SK-N-DZ (cell line): Measurements from ENCODE around the gene RFLNA.
"Not testable (repeated sequence)": the region's sequence is repeated elsewhere in the genome, so short reads cannot be mapped to it uniquely, and the experiment has no call there.

Experiments used
- DNase-seq: peaks from one replicate; pipeline ENCODE4 v3.0.0-alpha.2; 2015; ENCODE audit warnings: low spot score

Gene RFLNA

GRCh38 chr12:124319368-124320050 lies 24.6 kb downstream of the RFLNA start:
- no peak for DNase-seq

- no peak for DNase-seq
Observed at GRCh38 chr12:124321040-124321481, 26.2 kb downstream of the RFLNA start.

GRCh38 chr12:124321556-124322270 lies 26.8 kb downstream of the RFLNA start:
- DNase-seq, result no peak

GRCh38 chr12:124322271-124322998 lies 27.5 kb downstream of the RFLNA start:
- no peak for DNase-seq

DNA sequence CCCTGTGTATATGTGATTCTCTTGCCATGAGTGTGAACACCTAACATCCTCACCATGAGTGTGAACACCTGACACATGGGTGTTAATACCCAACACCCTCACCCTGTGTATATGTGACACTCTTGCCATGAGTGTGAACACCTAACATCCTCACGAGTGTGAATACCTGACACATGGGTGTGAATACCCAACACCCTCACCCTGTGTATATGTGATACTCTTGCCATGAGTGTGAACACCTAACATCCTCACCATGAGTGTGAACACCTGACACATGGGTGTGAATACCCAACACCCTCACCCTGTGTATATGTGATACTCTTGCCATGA lies 28.1 kb downstream of the RFLNA start:
- DNase-seq, result not testable (repeated sequence)

DNA sequence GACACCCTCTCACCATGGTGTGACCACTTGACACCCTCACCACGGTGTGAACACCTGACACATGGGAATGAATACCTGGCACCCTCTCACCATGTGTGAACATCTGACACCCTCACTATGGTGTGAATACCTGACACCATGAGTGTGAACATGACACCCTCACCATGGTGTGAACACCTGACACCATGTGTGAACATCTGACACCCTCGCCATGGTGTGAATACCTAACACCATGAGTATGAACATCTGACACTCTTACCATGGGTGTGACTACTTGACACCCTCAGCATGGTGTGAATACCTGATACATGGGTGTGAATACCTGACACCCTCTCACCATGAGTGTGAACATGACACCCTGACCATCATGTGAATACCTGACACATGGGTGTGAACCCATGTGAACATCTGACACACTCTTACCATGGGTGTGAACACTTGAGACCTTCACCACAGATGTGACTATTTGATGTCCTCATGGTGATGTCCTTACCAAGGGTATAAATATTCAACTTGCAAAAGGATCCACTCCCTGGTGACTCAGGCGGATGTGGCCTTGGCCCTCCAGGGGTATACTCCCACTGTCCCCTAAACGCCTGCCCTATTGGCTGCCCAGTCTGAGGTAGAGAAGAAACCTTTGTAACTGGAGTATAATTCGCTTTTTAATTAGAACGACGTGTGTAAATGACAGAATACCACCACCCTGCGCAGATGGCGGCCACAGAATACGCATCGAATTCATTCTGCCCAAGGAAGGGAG lies 29.1 kb downstream of the RFLNA start:
- DNase-seq, result no peak

GRCh38 chr12:124324803-124325705 lies 30.2 kb downstream of the RFLNA start:
- DNase-seq, result no peak

GRCh38 chr12:124326104-124326503 lies 31.2 kb downstream of the RFLNA start:
- DNase-seq, result no peak

DNA sequence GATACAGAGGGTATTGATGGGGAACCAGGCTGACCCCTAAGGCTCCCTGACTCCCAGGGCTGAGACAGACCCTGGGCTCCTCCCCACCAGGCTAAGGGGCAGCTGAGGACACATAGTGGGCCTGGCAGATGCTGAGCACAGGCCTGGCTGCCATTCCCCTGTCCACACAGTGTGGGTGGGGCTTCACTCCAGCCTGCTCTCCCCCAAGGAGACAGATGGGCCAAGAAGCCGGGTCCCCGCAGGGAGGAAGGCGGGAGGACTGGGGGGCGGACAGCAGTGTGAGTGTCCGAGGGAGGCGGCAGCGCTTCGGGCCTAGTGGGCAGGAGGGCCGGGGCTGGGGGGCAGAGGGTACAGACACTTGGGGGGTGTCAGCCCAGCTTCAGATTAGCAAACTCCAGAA lies 32.0 kb downstream of the RFLNA start:
- DNase-seq, result no peak

GRCh38 chr12:124327362-124328043 lies 32.6 kb downstream of the RFLNA start:
- no peak for DNase-seq

GRCh38 chr12:124328116-124328515 lies 33.2 kb downstream of the RFLNA start:
- DNase-seq, result no peak

GRCh38 chr12:124328636-124329035 lies 33.7 kb downstream of the RFLNA start:
- no peak for DNase-seq

- DNase-seq, result no peak
Observed at GRCh38 chr12:124332058-124332672, 37.3 kb downstream of the RFLNA start.

DNA sequence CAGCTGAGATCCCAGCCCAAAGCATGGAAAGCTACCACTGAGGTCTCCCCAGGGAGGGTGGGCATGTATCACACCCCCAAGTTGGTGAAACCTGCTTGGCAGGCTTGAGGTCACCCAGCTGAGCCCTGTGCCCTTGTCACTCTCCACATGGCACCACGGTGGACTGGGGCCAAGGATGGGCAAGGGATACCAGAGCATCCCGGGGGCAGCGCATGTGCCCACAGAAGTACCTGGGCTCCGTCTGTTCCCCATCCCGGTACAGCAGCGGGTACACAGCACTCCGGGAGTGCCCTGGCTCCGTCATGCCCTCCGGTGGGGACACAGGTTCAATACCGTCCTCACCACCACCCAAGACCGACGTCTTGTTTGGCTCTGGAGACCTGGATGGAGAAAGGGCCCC lies 38.0 kb downstream of the RFLNA start:
- no peak for DNase-seq

DNA sequence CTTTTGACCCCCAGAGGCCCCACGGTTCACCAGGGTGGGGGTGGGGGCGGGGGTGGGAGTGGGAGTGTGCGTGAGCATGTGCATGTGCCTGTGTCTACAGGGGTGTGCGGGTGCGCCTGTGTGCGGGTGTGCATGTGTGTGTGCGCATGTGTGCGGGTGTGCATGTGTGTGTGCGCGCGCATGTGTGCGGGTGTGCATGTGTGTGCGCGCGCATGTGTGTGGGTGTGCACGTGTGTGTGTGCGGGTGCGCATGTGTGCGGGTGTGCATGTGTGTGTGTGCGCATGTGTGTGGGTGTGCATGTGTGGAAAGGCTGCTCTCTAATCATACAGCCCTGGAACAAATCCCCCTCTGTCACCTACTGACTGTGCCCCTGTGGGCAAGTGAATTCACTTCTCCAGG lies 38.8 kb downstream of the RFLNA start:
- no peak for DNase-seq

DNA sequence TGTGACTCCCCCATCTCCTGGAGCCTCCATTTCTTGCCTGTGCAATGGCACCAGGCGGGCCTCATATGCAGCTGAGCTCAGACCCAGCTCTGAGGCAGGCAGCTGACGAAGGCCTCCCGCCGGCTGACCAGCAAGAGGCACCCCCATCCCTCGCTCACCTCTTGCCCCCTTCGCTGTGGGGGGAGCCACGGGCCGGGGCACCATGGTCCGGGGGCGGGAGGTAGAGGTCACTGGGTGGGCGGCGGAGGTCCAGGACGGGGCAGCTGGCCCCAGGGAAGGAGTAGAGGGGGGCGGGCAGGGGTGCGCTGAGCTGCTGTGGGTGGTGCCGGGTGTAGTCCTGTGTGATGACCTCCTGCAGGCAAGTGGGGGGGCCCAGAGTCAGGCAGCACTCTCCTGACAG lies 39.4 kb downstream of the RFLNA start:
- no peak for DNase-seq

DNA sequence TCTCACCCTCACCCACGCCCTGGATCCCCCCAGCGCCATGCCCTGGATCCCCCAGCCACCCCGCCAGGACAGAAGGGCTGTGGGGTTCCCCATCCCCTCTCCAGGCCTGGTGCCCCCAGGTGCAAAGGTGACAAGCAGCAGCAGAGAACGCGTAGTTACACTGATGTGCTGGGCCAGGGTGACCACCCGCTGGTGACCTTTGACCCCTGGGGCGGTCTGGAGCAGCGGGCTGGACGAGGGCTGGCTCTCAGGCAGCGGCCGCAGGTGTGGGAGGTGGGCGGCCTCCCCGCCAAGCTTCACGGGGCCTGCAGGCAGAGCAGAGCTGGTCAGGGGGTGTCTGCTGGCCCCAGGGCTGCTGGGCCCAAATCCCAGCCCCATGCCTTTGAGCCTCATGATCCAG lies 40.1 kb downstream of the RFLNA start:
- no peak for DNase-seq

DNA sequence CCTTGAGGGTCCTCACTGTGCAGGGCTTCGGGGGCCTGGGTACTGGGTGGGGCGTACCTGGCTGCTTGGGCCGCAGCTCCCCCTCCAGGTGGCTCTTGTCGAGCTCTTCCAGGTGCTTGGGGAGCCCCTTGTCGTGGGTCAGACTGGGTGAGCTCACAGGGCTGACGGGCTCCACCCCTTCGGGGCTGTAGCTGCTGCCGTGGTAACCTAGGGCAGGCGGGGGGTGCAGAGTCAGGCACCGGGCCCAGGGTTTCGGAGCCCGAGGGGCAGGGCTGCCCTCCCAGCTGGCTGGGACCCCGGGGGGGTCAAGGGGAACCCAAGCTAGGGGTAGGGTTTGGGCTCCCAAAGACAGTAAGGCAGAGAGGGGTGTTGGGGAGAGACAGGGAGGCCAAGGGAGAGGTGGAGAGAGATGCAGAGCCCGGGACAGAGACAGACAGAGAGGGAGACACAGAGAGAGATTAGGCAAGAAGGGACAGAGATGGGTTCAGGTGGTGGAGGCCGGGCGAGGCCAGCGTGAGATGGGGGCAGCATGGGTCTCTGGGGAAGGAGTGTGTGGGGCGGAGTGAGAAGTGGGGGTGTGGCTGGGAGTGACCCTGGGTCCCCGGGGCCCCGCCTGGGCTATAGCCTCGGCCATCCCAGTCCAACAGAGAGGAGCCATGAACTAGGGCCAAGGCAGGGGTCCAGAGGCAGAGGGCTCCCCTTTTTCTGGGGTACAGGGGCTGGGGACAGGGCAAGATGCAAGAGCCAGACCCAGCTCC lies 40.7 kb downstream of the RFLNA start:
- no peak for DNase-seq

- DNase-seq, result no peak
Observed at GRCh38 chr12:124336184-124336437, 41.2 kb downstream of the RFLNA start.
